ENCODE measurements around the gene SPATA9.
A peak's percentile ranks its signal among the peaks of the same experiment; 100 is the strongest.
"Not testable (repeated sequence)": the region's sequence is repeated elsewhere in the genome, so short reads cannot be mapped to it uniquely, and the experiment has no call there.

SPATA9 gene

GRCh38 chr5:95715799-95716461, 33.1 kb upstream of the SPATA9 start:
- DNase-seq: no peak

- DNase-seq: no peak
These were observed 31.3 kb upstream of the SPATA9 start for GRCh38 chr5:95713960-95714710.

GRCh38 chr5:95713246-95713645, 30.5 kb upstream of the SPATA9 start:
- not testable (repeated sequence) for DNase-seq

- DNase-seq: no peak
These were observed 29.7 kb upstream of the SPATA9 start for GRCh38 chr5:95712347-95712958.

- no peak for DNase-seq
These were observed 28.9 kb upstream of the SPATA9 start for GRCh38 chr5:95711501-95712346.

- not testable (repeated sequence) for DNase-seq
These were observed 28.1 kb upstream of the SPATA9 start for GRCh38 chr5:95710651-95711500.

GRCh38 chr5:95709967-95710650, 27.3 kb upstream of the SPATA9 start:
- DNase-seq: peak; percentile 5

- DNase-seq: no peak
These were observed 26.1 kb upstream of the SPATA9 start for GRCh38 chr5:95708876-95709275.

GRCh38 chr5:95707534-95708188, 24.9 kb upstream of the SPATA9 start:
- DNase-seq: not testable (repeated sequence)

GRCh38 chr5:95707055-95707454, 24.3 kb upstream of the SPATA9 start:
- no peak for DNase-seq

GRCh38 chr5:95706196-95706595, 23.4 kb upstream of the SPATA9 start:
- not testable (repeated sequence) for DNase-seq

GRCh38 chr5:95704150-95704549, 21.4 kb upstream of the SPATA9 start:
- DNase-seq: no peak

GRCh38 chr5:95701074-95701473, 18.3 kb upstream of the SPATA9 start:
- no peak for DNase-seq

- DNase-seq: no peak
These were observed 16.5 kb upstream of the SPATA9 start for GRCh38 chr5:95699337-95699736.

GRCh38 chr5:95697781-95698681, 15.2 kb upstream of the SPATA9 start:
- DNase-seq: no peak

GRCh38 chr5:95690333-95690732, 7.5 kb upstream of the SPATA9 start:
- DNase-seq: no peak

GRCh38 chr5:95689680-95690079, 6.9 kb upstream of the SPATA9 start:
- DNase-seq: no peak

- no peak for DNase-seq
These were observed 3.9 kb upstream of the SPATA9 start for GRCh38 chr5:95686651-95687050.

GRCh38 chr5:95684361-95684760, 1.6 kb upstream of the SPATA9 start:
- no peak for DNase-seq

GRCh38 chr5:95673081-95673480, 9.7 kb downstream of the SPATA9 start:
- no peak for DNase-seq
